CD14-positive monocyte (primary cell): ENCODE data around the gene STAT3. TPM values are rescaled to one million over a fixed set of nuclear protein-coding genes. Genes with fewer than 3 reads are reported as not detected.

ENCODE experiments used
- DNase-seq, 3 donors: peaks; one replicate each; pipeline ENCODE4 v3.0.0-alpha.2; 2011 to 2022
- H2AFZ ChIP-seq: 2 replicates; pipeline ENCODE4 v1.6.0; 2012; ENCODE audit warnings: mild to moderate bottlenecking, low read depth, low read length, inconsistent platforms; ENCODE audit not compliant: insufficient read depth, poor library complexity, severe bottlenecking
- H3K27ac ChIP-seq, 2 donors: 1 replicate in 1 of 2; 2 replicates in 1 of 2; pipeline ENCODE4 v1.5.1; 2012 to 2013; ENCODE audit warnings: low read length in 2 of 2, control low read depth in 1 of 2, inconsistent platforms in 1 of 2, low read depth in 1 of 2, mild to moderate bottlenecking in 1 of 2
- H3K27me3 ChIP-seq, 2 donors: one replicate each; pipeline versions ENCODE4 v1.6.0 to v1.6.1; 2011 to 2013; ENCODE audit warnings: low read length in 2 of 2; ENCODE audit not compliant: control insufficient read depth in 2 of 2, insufficient read depth in 2 of 2
- H3K36me3 ChIP-seq, 2 donors: replicated peaks in 1 of 2; 1 replicate in 1 of 2; 2 replicates in 1 of 2; pipeline versions ENCODE4 v1.5.1 to v1.6.1; 2012 to 2013; ENCODE audit warnings: low read length in 2 of 2, control low read depth in 1 of 2, inconsistent platforms in 1 of 2, mild to moderate bottlenecking in 1 of 2; ENCODE audit not compliant: insufficient read depth in 2 of 2, control insufficient read depth in 1 of 2
- H3K4me1 ChIP-seq, 2 donors: 1 replicate in 1 of 2; 2 replicates in 1 of 2; pipeline versions ENCODE4 v1.5.1 to v1.6.1; 2012 to 2013; ENCODE audit warnings: low read length in 2 of 2, control low read depth in 1 of 2, inconsistent platforms in 1 of 2, mild to moderate bottlenecking in 1 of 2, moderate library complexity in 1 of 2; ENCODE audit not compliant: insufficient read depth in 2 of 2, control insufficient read depth in 1 of 2
- H3K4me2 ChIP-seq: replicated peaks from 2 replicates; pipeline ENCODE3; 2012; ENCODE audit warnings: low read length, moderate library complexity, mild to moderate bottlenecking; ENCODE audit not compliant: poor library complexity, severe bottlenecking; ENCODE audit errors: extremely low read depth
- H3K4me3 ChIP-seq, 3 experiments: fragments of 200-600 bp in 1 of 3; sonication (generic) in 1 of 3; replicated peaks in 1 of 3; 1 replicate in 2 of 3; 2 replicates in 1 of 3; pipeline ENCODE4 v1.5.1; 2011 to 2013; ENCODE audit warnings: low read length in 3 of 3, mild to moderate bottlenecking in 3 of 3, control low read depth in 2 of 3, low read depth in 2 of 3, inconsistent platforms in 1 of 3, moderate library complexity in 1 of 3
- H3K79me2 ChIP-seq: 2 replicates; pipeline ENCODE4 v1.6.0; 2012; ENCODE audit warnings: mild to moderate bottlenecking, control low read depth, inconsistent platforms, low read length, moderate library complexity; ENCODE audit not compliant: insufficient read depth
- H3K9ac ChIP-seq: 2 replicates; pipeline ENCODE4 v1.6.0; 2017; ENCODE audit warnings: low read length, mild to moderate bottlenecking; ENCODE audit not compliant: insufficient read depth, poor library complexity, severe bottlenecking
- H3K9me3 ChIP-seq, 2 donors: replicated peaks in 1 of 2; 1 replicate in 1 of 2; 2 replicates in 1 of 2; pipeline versions ENCODE4 v1.5.1 to v1.6.1; 2012 to 2013; ENCODE audit warnings: low read length in 2 of 2, control low read depth in 1 of 2; ENCODE audit not compliant: control insufficient read depth in 1 of 2, insufficient read depth in 1 of 2
- H4K20me1 ChIP-seq: 2 replicates; pipeline ENCODE4 v1.6.0; 2012; ENCODE audit warnings: mild to moderate bottlenecking, low read length, control low read depth, moderate library complexity; ENCODE audit not compliant: insufficient read depth
- H3K27ac Mint-ChIP-seq, 7 donors: one replicate each; pipeline ENCODE4 v1.8.0; 2020; ENCODE audit warnings: mild to moderate bottlenecking in 7 of 7, mixed read lengths in 7 of 7, moderate library complexity in 6 of 7, inconsistent platforms in 2 of 7
- H3K27me3 Mint-ChIP-seq, 3 donors: one replicate each; pipeline ENCODE4 v1.8.0; 2021 to 2022; ENCODE audit warnings: low read depth in 3 of 3, mild to moderate bottlenecking in 3 of 3, mixed read lengths in 3 of 3, moderate library complexity in 3 of 3, inconsistent platforms in 1 of 3
- H3K36me3 Mint-ChIP-seq, 2 donors: one replicate each; pipeline ENCODE4 v1.8.0; 2020; ENCODE audit warnings: mixed read lengths in 2 of 2, inconsistent platforms in 1 of 2, mild to moderate bottlenecking in 1 of 2
- H3K4me1 Mint-ChIP-seq: one replicate; pipeline ENCODE4 v1.8.0; 2020; ENCODE audit warnings: mild to moderate bottlenecking, mixed read lengths
- H3K4me3 Mint-ChIP-seq, 2 donors: one replicate each; pipeline ENCODE4 v1.8.0; 2020; ENCODE audit warnings: mild to moderate bottlenecking in 2 of 2, mixed read lengths in 2 of 2, moderate library complexity in 1 of 2
- H3K9me3 Mint-ChIP-seq, 7 donors: one replicate each; pipeline ENCODE4 v1.8.0; 2020 to 2022; ENCODE audit warnings: mixed read lengths in 7 of 7, mild to moderate bottlenecking in 6 of 7, moderate library complexity in 6 of 7, inconsistent platforms in 2 of 7
- WGBS: methylation state at CpG from one replicate; pipeline ENCODE4 v1.1.5; 2013; ENCODE audit warnings: missing lambda C conversion rate; ENCODE audit not compliant: insufficient coverage; 5-methylcytosine and 5-hydroxymethylcytosine counted together
- intact Hi-C, 2 donors: fragments of 100-400 bp; cut with micrococcal nuclease; formaldehyde crosslinking; loops; one replicate each; pipeline versions ENCODE4 v1.15.0 to v1.15.1; 2023
- polyA plus RNA-seq, 3 donors: library from polyadenylated mRNA; depleted of rRNA in 1 of 3; unstranded in 2 of 3; stranded (reverse) in 1 of 3; fragments of 300-500 nt in 2 of 3; fragments of >200 nt in 1 of 3; fragmentation: Illumina TruSeq in 2 of 3; gene quantifications; 1 replicate in 2 of 3; 2 replicates in 1 of 3; pipeline ENCODE4 v1.2.3, GENCODE V29; 2012 to 2021
- TF ChIP-seq, protein P1 (sequence below): fragments of 200-600 bp; IDR thresholded peaks from one replicate; pipeline ENCODE4 v1.8.0; 2022; ENCODE audit warnings: antibody characterized with exemption, mild to moderate bottlenecking

Gene STAT3
- polyA plus RNA-seq, 3 donors = 73.0 to 155 (median 110) TPM

DNA sequence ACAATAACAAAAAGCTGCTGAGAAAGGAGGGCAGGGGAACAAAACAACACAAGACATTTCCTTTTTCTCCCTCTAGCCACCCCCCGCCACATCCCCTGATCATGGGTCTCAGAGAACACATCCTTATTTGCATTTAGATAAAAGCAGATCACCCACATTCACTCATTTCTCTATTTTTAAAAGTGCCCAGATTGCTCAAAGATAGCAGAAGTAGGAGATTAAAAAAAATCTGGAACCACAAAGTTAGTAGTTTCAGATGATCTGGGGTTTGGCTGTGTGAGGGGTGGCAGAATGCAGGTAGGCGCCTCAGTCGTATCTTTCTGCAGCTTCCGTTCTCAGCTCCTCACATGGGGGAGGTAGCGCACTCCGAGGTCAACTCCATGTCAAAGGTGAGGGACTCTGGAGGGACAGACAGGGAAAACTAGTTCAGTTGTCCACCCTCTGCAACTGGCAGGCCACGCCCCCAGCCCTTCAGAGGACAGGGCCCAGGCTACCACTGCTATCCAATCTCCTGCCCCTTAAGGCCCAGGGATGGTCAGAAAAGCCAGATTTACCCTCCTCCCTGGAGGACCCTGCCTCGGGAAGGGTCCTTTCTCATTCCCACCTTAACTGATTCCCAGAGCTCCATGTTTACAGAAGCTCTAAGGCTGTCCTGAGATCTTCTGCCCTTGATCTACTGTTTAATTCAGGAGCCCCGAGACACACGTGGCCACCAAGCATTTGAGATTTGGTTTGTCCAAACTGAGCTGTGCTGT, 72.7 kb downstream of the STAT3 start:
- 41% methylated on average over 9 of the region's 10 CpGs for WGBS
- H4K20me1 ChIP-seq = peaks cover 90% of the 10 kb centered on the region
- H3K4me3 ChIP-seq = no peak overlapping the region
- no peak overlapping the region for H2AFZ ChIP-seq
- no peaks in the 10 kb centered on the region for H3K9me3 ChIP-seq
- TF ChIP-seq, protein P1, sequence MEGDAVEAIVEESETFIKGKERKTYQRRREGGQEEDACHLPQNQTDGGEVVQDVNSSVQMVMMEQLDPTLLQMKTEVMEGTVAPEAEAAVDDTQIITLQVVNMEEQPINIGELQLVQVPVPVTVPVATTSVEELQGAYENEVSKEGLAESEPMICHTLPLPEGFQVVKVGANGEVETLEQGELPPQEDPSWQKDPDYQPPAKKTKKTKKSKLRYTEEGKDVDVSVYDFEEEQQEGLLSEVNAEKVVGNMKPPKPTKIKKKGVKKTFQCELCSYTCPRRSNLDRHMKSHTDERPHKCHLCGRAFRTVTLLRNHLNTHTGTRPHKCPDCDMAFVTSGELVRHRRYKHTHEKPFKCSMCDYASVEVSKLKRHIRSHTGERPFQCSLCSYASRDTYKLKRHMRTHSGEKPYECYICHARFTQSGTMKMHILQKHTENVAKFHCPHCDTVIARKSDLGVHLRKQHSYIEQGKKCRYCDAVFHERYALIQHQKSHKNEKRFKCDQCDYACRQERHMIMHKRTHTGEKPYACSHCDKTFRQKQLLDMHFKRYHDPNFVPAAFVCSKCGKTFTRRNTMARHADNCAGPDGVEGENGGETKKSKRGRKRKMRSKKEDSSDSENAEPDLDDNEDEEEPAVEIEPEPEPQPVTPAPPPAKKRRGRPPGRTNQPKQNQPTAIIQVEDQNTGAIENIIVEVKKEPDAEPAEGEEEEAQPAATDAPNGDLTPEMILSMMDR = no peak
- Mint-ChIP-seq H3K9me3 (no peaks in the 10 kb centered on the region), H3K4me3 (peak overlapping the region in 1 of 2 donors; percentile 30), H3K27ac (peak overlapping the region; percentile 18 to 88 (median 66)), H3K36me3 (peaks cover 58 to 87% of the 10 kb centered on the region in 2 donors), H3K4me1 (peaks cover 51% of the 10 kb centered on the region), H3K27me3 (peaks cover 1 to 2% (median 1%) of the 10 kb centered on the region in 3 donors)
- intact Hi-C loops = no loop called here
- no peak overlapping the region for H3K9ac ChIP-seq
- H3K36me3 ChIP-seq = peaks cover 64 to 83% of the 10 kb centered on the region in 2 donors
- H3K27ac ChIP-seq = peak overlapping the region in 1 of 2 donors; percentile 20
- no peak overlapping the region for H3K4me2 ChIP-seq
- peaks cover 34 to 45% of the 10 kb centered on the region in 2 donors for H3K4me1 ChIP-seq
- DNase-seq = peak in 1 of 3 donors; percentile 22
- H3K79me2 ChIP-seq = no peaks in the 10 kb centered on the region
- no peaks in the 10 kb centered on the region for H3K27me3 ChIP-seq

DNA sequence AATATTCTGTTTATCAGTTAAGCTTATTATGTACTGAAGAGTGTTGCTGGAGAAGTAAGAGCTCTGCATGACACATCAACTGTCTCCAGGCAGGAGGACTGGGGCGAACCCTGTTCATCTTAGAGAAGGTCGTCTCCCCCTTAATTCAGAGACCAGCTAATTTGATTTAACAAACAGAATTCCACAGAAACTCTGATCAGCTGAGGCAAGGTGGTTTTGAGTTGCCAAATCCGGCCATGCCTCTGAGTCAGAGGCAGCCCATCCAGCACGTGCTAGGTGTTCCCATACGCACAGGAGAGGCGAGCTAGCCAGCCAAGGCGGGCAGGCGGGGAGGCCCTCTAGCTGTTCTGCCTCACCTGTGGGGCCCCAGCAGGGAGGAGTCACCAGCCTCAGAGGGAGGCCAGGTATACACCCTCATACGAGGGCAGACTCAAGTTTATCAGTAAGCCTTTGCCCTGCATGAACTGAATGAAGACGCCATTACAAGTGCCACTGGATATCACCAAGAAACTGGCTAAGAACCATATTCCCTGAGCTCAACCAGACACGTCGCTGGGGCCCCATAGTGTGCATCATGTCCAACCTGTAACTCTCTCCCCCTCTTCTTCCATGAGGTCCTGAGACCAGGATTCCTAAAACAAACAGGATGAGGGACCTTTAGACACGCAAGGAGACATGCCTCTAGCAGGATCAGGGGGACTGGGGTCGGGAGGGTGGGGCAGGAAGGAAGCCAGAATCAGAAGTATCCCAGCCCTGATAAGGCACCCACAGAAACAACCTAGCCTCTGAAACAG, 74.3 kb downstream of the STAT3 start:
- H3K36me3 ChIP-seq = peaks cover 69 to 83% of the 10 kb centered on the region in 2 donors
- DNase-seq = no peak
- no peak overlapping the region for H3K4me3 Mint-ChIP-seq
- peaks cover 65 to 87% of the 10 kb centered on the region in 2 donors for H3K36me3 Mint-ChIP-seq
- no peak overlapping the region for H3K27ac ChIP-seq
- H3K4me1 Mint-ChIP-seq = peaks cover 41% of the 10 kb centered on the region
- peaks cover 95% of the 10 kb centered on the region for H4K20me1 ChIP-seq
- H3K27me3 ChIP-seq = no peaks in the 10 kb centered on the region
- no peak overlapping the region for H3K9ac ChIP-seq
- no peak overlapping the region for H2AFZ ChIP-seq
- H3K27me3 Mint-ChIP-seq = peaks cover 1 to 2% (median 1%) of the 10 kb centered on the region in 3 donors
- intact Hi-C loops = no loop called here
- H3K9me3 Mint-ChIP-seq = peaks cover 0 to 3% (median 0%) of the 10 kb centered on the region in 7 donors
- 91% methylated on average over 10 of the region's 14 CpGs for WGBS
- no peaks in the 10 kb centered on the region for H3K9me3 ChIP-seq
- H3K79me2 ChIP-seq = no peaks in the 10 kb centered on the region
- peak overlapping the region in 2 of 7 donors; percentile 5 to 26 for H3K27ac Mint-ChIP-seq
- peaks cover 31 to 41% of the 10 kb centered on the region in 2 donors for H3K4me1 ChIP-seq
- H3K4me2 ChIP-seq = no peak overlapping the region
- TF ChIP-seq, protein P1 = no peak
- no peak overlapping the region for H3K4me3 ChIP-seq
